Measurements from ENCODE around the gene NCOA5. TPM values are rescaled to one million over a fixed set of nuclear protein-coding genes. Genes with fewer than 3 reads are reported as not detected.

NCOA5 gene
- total RNA-seq, 1 experiment from 2014 or later, result 16.5 TPM

DNA sequence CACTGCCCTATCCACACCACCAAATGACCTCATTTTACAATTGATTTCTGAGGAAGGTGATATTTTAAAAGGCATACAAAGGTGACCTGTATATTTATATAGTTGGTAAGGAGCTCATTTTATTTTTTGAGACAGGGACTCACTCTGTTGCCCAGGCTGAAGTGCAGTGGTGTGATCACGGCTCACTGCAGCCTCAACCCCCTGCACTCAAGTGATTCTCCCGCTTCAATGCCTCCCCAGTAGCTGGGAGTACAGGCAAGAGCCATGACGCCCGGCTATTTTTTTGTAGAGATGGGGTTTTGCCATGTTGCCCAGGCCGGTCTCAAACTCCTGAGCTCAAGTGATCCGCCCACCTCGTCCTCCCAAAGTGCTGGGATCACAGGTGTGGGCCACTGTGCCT, 13.0 kb downstream of the NCOA5 start:
- TF ChIP-seq, protein P1, sequence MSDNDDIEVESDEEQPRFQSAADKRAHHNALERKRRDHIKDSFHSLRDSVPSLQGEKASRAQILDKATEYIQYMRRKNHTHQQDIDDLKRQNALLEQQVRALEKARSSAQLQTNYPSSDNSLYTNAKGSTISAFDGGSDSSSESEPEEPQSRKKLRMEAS (CRISPR knock-in tag; IDR thresholded peaks at IDR 0.05), result no peak
- TF ChIP-seq JUN (CRISPR knock-in tag; IDR thresholded peaks at IDR 0.05) (no peak), CREM (CRISPR knock-in tag; IDR thresholded peaks at IDR 0.05) (no peak), ETV6 (CRISPR knock-in tag; IDR thresholded peaks at IDR 0.05) (no peak), TCF7 (CRISPR knock-in tag; IDR thresholded peaks at IDR 0.05; ENCODE audit: low read depth) (no peak), PRRX2 (CRISPR knock-in tag; IDR thresholded peaks at IDR 0.05) (no peak), NR3C1 (CRISPR knock-in tag; conservative IDR thresholded peaks at IDR 0.05; ENCODE audit: low read depth) (no peak), ATF1 (CRISPR knock-in tag; IDR thresholded peaks at IDR 0.05) (no peak), KAT7 (CRISPR knock-in tag; IDR thresholded peaks at IDR 0.05; ENCODE audit: borderline replicate concordance) (no peak)
- TF ChIP-seq, protein P2, sequence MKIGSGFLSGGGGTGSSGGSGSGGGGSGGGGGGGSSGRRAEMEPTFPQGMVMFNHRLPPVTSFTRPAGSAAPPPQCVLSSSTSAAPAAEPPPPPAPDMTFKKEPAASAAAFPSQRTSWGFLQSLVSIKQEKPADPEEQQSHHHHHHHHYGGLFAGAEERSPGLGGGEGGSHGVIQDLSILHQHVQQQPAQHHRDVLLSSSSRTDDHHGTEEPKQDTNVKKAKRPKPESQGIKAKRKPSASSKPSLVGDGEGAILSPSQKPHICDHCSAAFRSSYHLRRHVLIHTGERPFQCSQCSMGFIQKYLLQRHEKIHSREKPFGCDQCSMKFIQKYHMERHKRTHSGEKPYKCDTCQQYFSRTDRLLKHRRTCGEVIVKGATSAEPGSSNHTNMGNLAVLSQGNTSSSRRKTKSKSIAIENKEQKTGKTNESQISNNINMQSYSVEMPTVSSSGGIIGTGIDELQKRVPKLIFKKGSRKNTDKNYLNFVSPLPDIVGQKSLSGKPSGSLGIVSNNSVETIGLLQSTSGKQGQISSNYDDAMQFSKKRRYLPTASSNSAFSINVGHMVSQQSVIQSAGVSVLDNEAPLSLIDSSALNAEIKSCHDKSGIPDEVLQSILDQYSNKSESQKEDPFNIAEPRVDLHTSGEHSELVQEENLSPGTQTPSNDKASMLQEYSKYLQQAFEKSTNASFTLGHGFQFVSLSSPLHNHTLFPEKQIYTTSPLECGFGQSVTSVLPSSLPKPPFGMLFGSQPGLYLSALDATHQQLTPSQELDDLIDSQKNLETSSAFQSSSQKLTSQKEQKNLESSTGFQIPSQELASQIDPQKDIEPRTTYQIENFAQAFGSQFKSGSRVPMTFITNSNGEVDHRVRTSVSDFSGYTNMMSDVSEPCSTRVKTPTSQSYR (CRISPR knock-in tag; IDR thresholded peaks at IDR 0.05), result no peak
- TF ChIP-seq, protein P3, sequence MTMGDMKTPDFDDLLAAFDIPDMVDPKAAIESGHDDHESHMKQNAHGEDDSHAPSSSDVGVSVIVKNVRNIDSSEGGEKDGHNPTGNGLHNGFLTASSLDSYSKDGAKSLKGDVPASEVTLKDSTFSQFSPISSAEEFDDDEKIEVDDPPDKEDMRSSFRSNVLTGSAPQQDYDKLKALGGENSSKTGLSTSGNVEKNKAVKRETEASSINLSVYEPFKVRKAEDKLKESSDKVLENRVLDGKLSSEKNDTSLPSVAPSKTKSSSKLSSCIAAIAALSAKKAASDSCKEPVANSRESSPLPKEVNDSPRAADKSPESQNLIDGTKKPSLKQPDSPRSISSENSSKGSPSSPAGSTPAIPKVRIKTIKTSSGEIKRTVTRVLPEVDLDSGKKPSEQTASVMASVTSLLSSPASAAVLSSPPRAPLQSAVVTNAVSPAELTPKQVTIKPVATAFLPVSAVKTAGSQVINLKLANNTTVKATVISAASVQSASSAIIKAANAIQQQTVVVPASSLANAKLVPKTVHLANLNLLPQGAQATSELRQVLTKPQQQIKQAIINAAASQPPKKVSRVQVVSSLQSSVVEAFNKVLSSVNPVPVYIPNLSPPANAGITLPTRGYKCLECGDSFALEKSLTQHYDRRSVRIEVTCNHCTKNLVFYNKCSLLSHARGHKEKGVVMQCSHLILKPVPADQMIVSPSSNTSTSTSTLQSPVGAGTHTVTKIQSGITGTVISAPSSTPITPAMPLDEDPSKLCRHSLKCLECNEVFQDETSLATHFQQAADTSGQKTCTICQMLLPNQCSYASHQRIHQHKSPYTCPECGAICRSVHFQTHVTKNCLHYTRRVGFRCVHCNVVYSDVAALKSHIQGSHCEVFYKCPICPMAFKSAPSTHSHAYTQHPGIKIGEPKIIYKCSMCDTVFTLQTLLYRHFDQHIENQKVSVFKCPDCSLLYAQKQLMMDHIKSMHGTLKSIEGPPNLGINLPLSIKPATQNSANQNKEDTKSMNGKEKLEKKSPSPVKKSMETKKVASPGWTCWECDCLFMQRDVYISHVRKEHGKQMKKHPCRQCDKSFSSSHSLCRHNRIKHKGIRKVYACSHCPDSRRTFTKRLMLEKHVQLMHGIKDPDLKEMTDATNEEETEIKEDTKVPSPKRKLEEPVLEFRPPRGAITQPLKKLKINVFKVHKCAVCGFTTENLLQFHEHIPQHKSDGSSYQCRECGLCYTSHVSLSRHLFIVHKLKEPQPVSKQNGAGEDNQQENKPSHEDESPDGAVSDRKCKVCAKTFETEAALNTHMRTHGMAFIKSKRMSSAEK (CRISPR knock-in tag; IDR thresholded peaks at IDR 0.05; ENCODE audit: borderline replicate concordance), result no peak
- TF ChIP-seq, protein P4, sequence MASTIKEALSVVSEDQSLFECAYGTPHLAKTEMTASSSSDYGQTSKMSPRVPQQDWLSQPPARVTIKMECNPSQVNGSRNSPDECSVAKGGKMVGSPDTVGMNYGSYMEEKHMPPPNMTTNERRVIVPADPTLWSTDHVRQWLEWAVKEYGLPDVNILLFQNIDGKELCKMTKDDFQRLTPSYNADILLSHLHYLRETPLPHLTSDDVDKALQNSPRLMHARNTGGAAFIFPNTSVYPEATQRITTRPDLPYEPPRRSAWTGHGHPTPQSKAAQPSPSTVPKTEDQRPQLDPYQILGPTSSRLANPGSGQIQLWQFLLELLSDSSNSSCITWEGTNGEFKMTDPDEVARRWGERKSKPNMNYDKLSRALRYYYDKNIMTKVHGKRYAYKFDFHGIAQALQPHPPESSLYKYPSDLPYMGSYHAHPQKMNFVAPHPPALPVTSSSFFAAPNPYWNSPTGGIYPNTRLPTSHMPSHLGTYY (CRISPR knock-in tag; IDR thresholded peaks at IDR 0.05), result no peak
- ATAC-seq (peak; percentile 28), DNase-seq (ENCODE audit: low spot score) (no peak)
- H3K27me3 Mint-ChIP-seq (ENCODE audit: low read depth), result no peaks in the 10 kb centered on the region
- H3K4me1 Mint-ChIP-seq, result peaks cover 23% of the 10 kb centered on the region
- H3K9me3 Mint-ChIP-seq, result no peaks in the 10 kb centered on the region
- CTCF ChIA-PET, result interaction anchor here (0.5 to 2.0 kb wide), 7 partner anchors 11 to 211 kb away, joined by 3 to 10 read pairs (median 6); no protein-coding TSS in a partner anchor
- peaks cover 19% of the 10 kb centered on the region for H3K36me3 Mint-ChIP-seq
- H3K4me3 Mint-ChIP-seq, result no peak overlapping the region
- peak overlapping the region; percentile 64; the same call in 1 of the 2 replicates for H3K27ac Mint-ChIP-seq
- POLR2A ChIA-PET, result interaction anchor here (0.8 kb wide), 1 partner anchor 12 kb away, joined by 3 read pairs; no protein-coding TSS in a partner anchor

DNA sequence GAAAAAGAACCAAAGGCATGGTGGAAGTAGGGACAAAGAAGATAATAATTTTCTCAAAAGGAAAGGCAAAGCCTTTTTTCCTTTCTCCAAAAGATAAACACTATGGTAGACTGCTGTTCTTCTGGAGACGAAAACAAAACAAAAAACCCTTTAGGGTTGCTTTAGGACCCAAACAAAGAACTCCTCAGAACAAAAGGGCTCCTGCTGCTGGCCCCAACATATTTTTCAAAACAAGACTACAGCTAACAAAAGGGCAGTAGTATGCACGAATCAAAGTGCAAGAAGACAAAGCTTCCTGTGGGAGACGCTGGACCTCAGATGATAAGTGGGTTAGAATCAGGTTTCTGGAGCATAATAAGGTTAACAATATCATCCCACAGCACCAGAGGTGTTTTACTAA, 15.8 kb downstream of the NCOA5 start:
- peaks cover 16% of the 10 kb centered on the region for H3K36me3 Mint-ChIP-seq
- H3K27ac Mint-ChIP-seq, result peak overlapping the region; percentile 88
- no peaks in the 10 kb centered on the region for H3K27me3 Mint-ChIP-seq (ENCODE audit: low read depth)
- H3K4me1 Mint-ChIP-seq, result peaks cover 20% of the 10 kb centered on the region
- TF ChIP-seq, protein P5, sequence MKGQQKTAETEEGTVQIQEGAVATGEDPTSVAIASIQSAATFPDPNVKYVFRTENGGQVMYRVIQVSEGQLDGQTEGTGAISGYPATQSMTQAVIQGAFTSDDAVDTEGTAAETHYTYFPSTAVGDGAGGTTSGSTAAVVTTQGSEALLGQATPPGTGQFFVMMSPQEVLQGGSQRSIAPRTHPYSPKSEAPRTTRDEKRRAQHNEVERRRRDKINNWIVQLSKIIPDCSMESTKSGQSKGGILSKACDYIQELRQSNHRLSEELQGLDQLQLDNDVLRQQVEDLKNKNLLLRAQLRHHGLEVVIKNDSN (CRISPR knock-in tag; IDR thresholded peaks at IDR 0.05), result no peak
- TF ChIP-seq ATF1 (CRISPR knock-in tag; IDR thresholded peaks at IDR 0.05) (no peak), ZNF219 (CRISPR knock-in tag; IDR thresholded peaks at IDR 0.05; ENCODE audit: borderline replicate concordance) (no peak), TEAD1 (CRISPR knock-in tag; IDR thresholded peaks at IDR 0.05) (no peak), NFYB (CRISPR knock-in tag; conservative IDR thresholded peaks at IDR 0.05; ENCODE audit: low read depth) (no peak), OVOL2 (CRISPR knock-in tag; IDR thresholded peaks at IDR 0.05; ENCODE audit: borderline replicate concordance) (no peak), ZBTB21 (CRISPR knock-in tag; IDR thresholded peaks at IDR 0.05; ENCODE audit: borderline replicate concordance) (no peak), CBFB (CRISPR knock-in tag; IDR thresholded peaks at IDR 0.05; ENCODE audit: low read depth) (no peak)
- TF ChIP-seq, protein P6, sequence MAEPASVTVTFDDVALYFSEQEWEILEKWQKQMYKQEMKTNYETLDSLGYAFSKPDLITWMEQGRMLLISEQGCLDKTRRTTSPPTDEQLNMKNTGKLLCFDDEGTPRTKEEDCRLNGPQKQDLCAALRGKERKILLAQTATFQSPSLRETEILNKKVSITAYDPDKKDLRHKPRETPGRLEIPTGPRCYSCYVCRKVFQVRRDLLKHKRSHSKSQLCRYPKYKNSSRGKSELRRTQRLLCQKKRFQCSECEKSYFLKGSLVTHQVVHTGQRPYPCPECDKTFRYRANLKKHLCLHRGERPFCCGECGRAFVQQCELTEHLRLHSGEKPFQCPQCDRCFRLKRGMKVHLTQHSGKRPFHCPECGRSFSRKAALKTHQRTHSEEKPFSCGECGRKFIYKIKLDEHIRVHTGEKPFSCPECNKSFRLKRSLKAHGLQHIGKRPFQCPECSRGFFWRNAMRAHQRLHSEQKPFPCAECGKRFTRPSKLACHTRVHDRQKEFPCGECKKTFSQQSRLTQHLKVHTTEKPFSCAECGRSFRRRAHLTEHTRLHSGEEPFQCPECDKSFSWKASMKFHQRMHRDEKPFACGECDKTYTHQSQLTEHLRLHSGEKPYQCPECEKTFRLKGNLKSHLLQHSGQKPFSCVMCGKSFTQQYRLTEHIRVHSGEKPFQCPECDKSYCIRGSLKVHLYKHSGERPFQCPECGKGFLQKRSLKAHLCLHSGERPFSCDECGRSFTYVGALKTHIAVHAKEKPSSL (CRISPR knock-in tag; conservative IDR thresholded peaks at IDR 0.05), result no peak
- DNase-seq (ENCODE audit: low spot score) (no peak), ATAC-seq (peak; percentile 52)
- ChIA-PET POLR2A (no interaction called here), CTCF (interaction anchor here (0.8 to 2.5 kb wide), 6 partner anchors 15 to 104 kb away, joined by 3 to 8 read pairs (median 3); no protein-coding TSS in a partner anchor)
- no peaks in the 10 kb centered on the region for H3K9me3 Mint-ChIP-seq
- peak overlapping the region; percentile 14; the same call in 1 of the 2 replicates for H3K4me3 Mint-ChIP-seq
